Measurements from ENCODE around the gene IGLL5. TPM values are rescaled to one million over a fixed set of nuclear protein-coding genes. Genes with fewer than 3 reads are reported as not detected.

IGLL5 gene
- total and polyA plus RNA-seq, 7 donors: 0.06 to 0.50 (median 0.45) TPM; not detected in 4

- TF ChIP-seq CTCF (IDR thresholded peaks at IDR 0.05): no peak
- Histone ChIP-seq H3K27ac (no peak overlapping the region), H3K9me3 (no peaks in the 10 kb centered on the region), H3K4me1 (no peaks in the 10 kb centered on the region), H3K36me3 (ENCODE audit: insufficient read depth in 1 of 2, low read depth in 1 of 2) (no peaks in the 10 kb centered on the region), H3K27me3 (ENCODE audit: insufficient read depth in 3 of 3, low read length in 2 of 3) (peaks cover 0 to 41% (median 6%) of the 10 kb centered on the region in 3 donors), H3K4me3 (no peak overlapping the region)
- DNase-seq (no peak), ATAC-seq (no peak)
- WGBS, 3 donors: 67 to 80% (median 68%) methylated on average over 13 of the region's 13 CpGs
- intact Hi-C loops (cut with DNase I): loop anchor here in 1 of 2 donors (5.0 kb wide), 1 partner anchor 97 kb away; no protein-coding TSS in a partner anchor
These were observed 32.5 kb upstream of the IGLL5 start for GRCh38 chr22:22855085-22855484.

GRCh38 chr22:22855617-22856308 is 31.9 kb upstream of the IGLL5 start:
- 66 to 77% (median 75%) methylated on average over 5 of the region's 5 CpGs for WGBS, 3 donors
- H3K4me1 ChIP-seq: no peaks in the 10 kb centered on the region
- TF ChIP-seq CTCF (IDR thresholded peaks at IDR 0.05): no peak
- no peak for ATAC-seq
- no peaks in the 10 kb centered on the region for H3K9me3 ChIP-seq
- H3K4me3 ChIP-seq: no peak overlapping the region
- H3K27ac ChIP-seq: no peak overlapping the region
- DNase-seq: no peak
- intact Hi-C loops (cut with DNase I): loop anchor here in 1 of 2 donors (5.0 kb wide), 1 partner anchor 97 kb away; no protein-coding TSS in a partner anchor
- H3K36me3 ChIP-seq (ENCODE audit: insufficient read depth in 1 of 2, low read depth in 1 of 2): no peaks in the 10 kb centered on the region
- peaks cover 0 to 41% (median 6%) of the 10 kb centered on the region in 3 donors for H3K27me3 ChIP-seq (ENCODE audit: insufficient read depth in 3 of 3, low read length in 2 of 3)

DNA sequence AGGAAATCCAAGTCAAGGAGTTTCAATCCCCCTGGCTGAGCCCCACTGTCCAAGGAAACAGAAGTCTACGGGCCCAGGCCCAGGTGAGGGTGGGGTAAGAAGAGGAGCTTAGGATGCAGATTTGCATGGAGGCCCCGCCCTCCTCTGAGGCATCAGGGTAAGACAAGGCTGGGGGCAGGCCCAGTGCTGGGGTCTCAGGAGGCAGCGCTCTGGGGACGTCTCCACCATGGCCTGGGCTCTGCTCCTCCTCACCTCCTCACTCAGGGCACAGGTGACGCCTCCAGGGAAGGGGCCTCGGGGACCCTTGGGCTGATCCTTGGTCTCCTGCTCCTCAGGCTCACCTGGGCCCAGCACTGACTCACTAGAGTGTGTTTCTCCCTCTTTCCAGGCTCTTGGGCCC is 31.3 kb upstream of the IGLL5 start:
- no peak for ATAC-seq
- WGBS, 3 donors: 94 to 100% (median 98%) methylated on average over 5 to 6 of the region's 6 CpGs
- H3K36me3 ChIP-seq (ENCODE audit: insufficient read depth in 1 of 2, low read depth in 1 of 2): no peaks in the 10 kb centered on the region
- H3K4me3 ChIP-seq: no peak overlapping the region
- H3K9me3 ChIP-seq: no peaks in the 10 kb centered on the region
- DNase-seq: no peak
- H3K4me1 ChIP-seq: no peaks in the 10 kb centered on the region
- H3K27me3 ChIP-seq (ENCODE audit: insufficient read depth in 3 of 3, low read length in 2 of 3): peaks cover 0 to 40% (median 6%) of the 10 kb centered on the region in 3 donors
- no peak for TF ChIP-seq CTCF (IDR thresholded peaks at IDR 0.05)
- no peak overlapping the region for H3K27ac ChIP-seq
- intact Hi-C loops (cut with DNase I): loop anchor here in 1 of 2 donors (5.0 kb wide), 1 partner anchor 96 kb away; no protein-coding TSS in a partner anchor

DNA sequence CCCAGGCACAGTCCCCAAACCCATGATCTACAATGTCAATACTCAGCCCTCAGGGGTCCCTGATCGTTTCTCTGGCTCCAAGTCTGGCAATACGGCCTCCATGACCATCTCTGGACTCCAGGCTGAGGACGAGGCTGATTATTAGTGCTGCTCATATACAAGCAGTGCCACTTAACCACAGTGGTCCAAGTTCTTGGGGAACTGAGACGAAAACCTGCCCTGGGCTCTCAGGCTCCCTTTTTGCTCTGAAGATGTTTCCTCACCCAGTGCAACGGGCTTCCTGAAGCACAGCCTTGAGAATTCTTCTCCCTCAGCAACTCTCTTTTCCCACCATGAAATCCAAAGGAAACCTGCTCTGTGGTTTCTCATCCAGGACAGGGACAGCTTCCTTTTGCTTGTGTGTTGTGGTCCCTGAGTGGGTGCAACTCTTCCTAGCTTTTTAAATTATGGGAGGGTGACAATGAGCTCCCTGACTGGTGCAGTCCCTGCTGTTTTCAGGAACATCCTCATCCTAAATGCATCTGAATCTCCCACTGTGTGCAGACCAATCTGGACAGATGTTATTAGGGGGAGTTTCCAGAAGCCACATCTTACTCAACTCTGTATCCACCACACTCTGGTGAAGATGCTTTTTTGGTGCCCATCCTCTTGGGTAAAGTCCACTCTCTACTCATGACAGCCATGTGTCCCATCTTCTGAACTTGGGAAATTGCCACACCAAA is 30.6 kb upstream of the IGLL5 start:
- H3K9me3 ChIP-seq: no peaks in the 10 kb centered on the region
- no peaks in the 10 kb centered on the region for H3K36me3 ChIP-seq (ENCODE audit: insufficient read depth in 1 of 2, low read depth in 1 of 2)
- peaks cover 0 to 33% (median 6%) of the 10 kb centered on the region in 3 donors for H3K27me3 ChIP-seq (ENCODE audit: insufficient read depth in 3 of 3, low read length in 2 of 3)
- H3K4me3 ChIP-seq: no peak overlapping the region
- 86 to 89% (median 88%) methylated on average over 5 of the region's 5 CpGs for WGBS, 3 donors
- no peaks in the 10 kb centered on the region for H3K4me1 ChIP-seq
- ATAC-seq (no peak), DNase-seq (no peak)
- no peak for TF ChIP-seq CTCF (IDR thresholded peaks at IDR 0.05)
- intact Hi-C loops (cut with DNase I): loop anchor here in 1 of 2 donors (5.0 kb wide), 1 partner anchor 95 kb away; no protein-coding TSS in a partner anchor
- no peak overlapping the region for H3K27ac ChIP-seq

Data from psoas muscle (tissue), 8 donors.